GM06990 (cell line): ENCODE data around the gene PACC1.

Source experiments
- DNase-seq: peaks from one replicate; pipeline ENCODE4 v3.0.0-alpha.2; 2011; ENCODE audit not compliant: insufficient read length; ENCODE audit errors: extremely low read depth
- H3K27me3 ChIP-seq: replicated peaks from 2 replicates; pipeline ENCODE4 v1.6.0; 2011; ENCODE audit warnings: low read length; ENCODE audit not compliant: control insufficient read depth, insufficient read depth
- H3K36me3 ChIP-seq: 2 replicates; pipeline ENCODE4 v1.5.1; 2011; ENCODE audit warnings: low read length; ENCODE audit not compliant: control insufficient read depth, insufficient read depth
- H3K4me3 ChIP-seq: replicated peaks from 2 replicates; pipeline ENCODE4 v1.5.1; 2011; ENCODE audit warnings: low read depth, mild to moderate bottlenecking, control low read depth, low read length
- CTCF ChIP-seq: IDR thresholded peaks from 2 replicates; pipeline ENCODE4 v1.5.1; 2011; ENCODE audit warnings: low read length, control low read depth, mild to moderate bottlenecking, inconsistent platforms; ENCODE audit not compliant: insufficient read depth, poor library complexity, severe bottlenecking

The PACC1 gene

GRCh38 chr1:212381397-212382035, 33.2 kb downstream of the PACC1 start:
- Histone ChIP-seq H3K36me3 (peaks cover 31% of the 10 kb centered on the region), H3K4me3 (no peak overlapping the region), H3K27me3 (no peaks in the 10 kb centered on the region)
- DNase-seq = no peak
- no peak for TF ChIP-seq CTCF

GRCh38 chr1:212379366-212379765, 35.3 kb downstream of the PACC1 start:
- TF ChIP-seq CTCF = no peak
- Histone ChIP-seq H3K36me3 (peaks cover 21% of the 10 kb centered on the region), H3K27me3 (no peaks in the 10 kb centered on the region), H3K4me3 (no peak overlapping the region)
- DNase-seq = no peak

- H3K36me3 ChIP-seq = peaks cover 21% of the 10 kb centered on the region
- TF ChIP-seq CTCF = no peak
- no peak for DNase-seq
- H3K27me3 ChIP-seq = no peaks in the 10 kb centered on the region
- H3K4me3 ChIP-seq = no peak overlapping the region
These were observed 37.0 kb downstream of the PACC1 start for GRCh38 chr1:212377644-212378043.

GRCh38 chr1:212375986-212376385, 38.7 kb downstream of the PACC1 start:
- peaks cover 18% of the 10 kb centered on the region for H3K36me3 ChIP-seq
- no peak for TF ChIP-seq CTCF
- H3K4me3 ChIP-seq = no peak overlapping the region
- DNase-seq = no peak
- no peaks in the 10 kb centered on the region for H3K27me3 ChIP-seq

GRCh38 chr1:212368073-212368484, 46.6 kb downstream of the PACC1 start:
- Histone ChIP-seq H3K4me3 (no peak overlapping the region), H3K36me3 (peaks cover 4% of the 10 kb centered on the region; the same call in 1 of the 2 replicates), H3K27me3 (no peaks in the 10 kb centered on the region)
- DNase-seq = peak; percentile 38
- TF ChIP-seq CTCF = peak; percentile 82
